Gastrocnemius medialis (tissue), 4 donors: ENCODE data around the gene HSPB6. TPM values are rescaled to one million over a fixed set of nuclear protein-coding genes. Genes with fewer than 3 reads are reported as not detected.
A peak's percentile ranks its signal among the peaks of the same experiment; 100 is the strongest.

ENCODE experiments used
- ATAC-seq, 2 donors: fragments of 150-250 bp; one replicate each; pipeline ENCODE4 v1.9.1; 2016
- DNase-seq, 2 donors: peaks; one replicate each; pipeline ENCODE4 v3.0.0-alpha.2; 2019
- H3K27ac ChIP-seq, 4 donors: fragments of 200-600 bp; sonication (generic); 1 replicate in 1 of 4; 2 replicates in 3 of 4; pipeline ENCODE4 v1.5.1; 2016 to 2018; ENCODE audit warnings: mild to moderate bottlenecking in 2 of 4, moderate library complexity in 1 of 4
- H3K27me3 ChIP-seq, 3 donors: fragments of 200-600 bp; sonication (generic) in 2 of 3; 1 replicate in 1 of 3; 2 replicates in 2 of 3; pipeline versions ENCODE4 v1.5.1 to v1.6.0; 2016 to 2019; ENCODE audit warnings: mild to moderate bottlenecking in 1 of 3, moderate library complexity in 1 of 3
- H3K36me3 ChIP-seq, 2 donors: fragments of 200-600 bp; sonication (generic) in 1 of 2; one replicate each; pipeline ENCODE4 v1.5.1; 2017 to 2018
- H3K4me1 ChIP-seq, 2 donors: fragments of 200-600 bp; sonication (generic) in 1 of 2; one replicate each; pipeline ENCODE4 v1.5.1; 2016 to 2017; ENCODE audit warnings: mild to moderate bottlenecking in 2 of 2
- H3K4me3 ChIP-seq, 4 donors: fragments of 200-600 bp; sonication (generic) in 3 of 4; 1 replicate in 1 of 4; 2 replicates in 3 of 4; pipeline ENCODE4 v1.5.1; 2016 to 2019; ENCODE audit warnings: mild to moderate bottlenecking in 2 of 4
- H3K9me3 ChIP-seq, 3 donors: fragments of 200-600 bp; sonication (generic) in 2 of 3; 1 replicate in 1 of 3; 2 replicates in 2 of 3; pipeline ENCODE4 v1.5.1; 2016 to 2019
- CTCF ChIP-seq, 5 experiments: fragments of 450-650 bp in 3 of 5; fragments of 200-600 bp in 2 of 5; sonication (generic) in 2 of 5; IDR thresholded peaks in 4 of 5; conservative IDR thresholded peaks in 1 of 5; 1 replicate in 4 of 5; 2 replicates in 1 of 5; pipeline ENCODE4 v1.5.1; 2016 to 2019; ENCODE audit warnings: antibody characterized with exemption in 5 of 5, mild to moderate bottlenecking in 3 of 5, moderate library complexity in 3 of 5
- POLR2A ChIP-seq, 2 donors: fragments of 450-650 bp; IDR thresholded peaks; one replicate each; pipeline ENCODE4 v1.6.1; 2017; ENCODE audit warnings: antibody characterized with exemption in 2 of 2, mild to moderate bottlenecking in 2 of 2, moderate library complexity in 2 of 2
- in situ Hi-C, 4 donors: fragments of 200-750 bp; cut with MboI; loops; one replicate each; pipeline versions ENCODE4 v1.15.0 to v1.8.0; 2017; ENCODE audit warnings: low sequenced_read_pairs in 4 of 4
- intact Hi-C: fragments of 100-400 bp; cut with DNase I; formaldehyde crosslinking; loops from one replicate; pipeline ENCODE4 v1.15.1; 2023; ENCODE audit warnings: low total_unique reads
- total RNA-seq, 4 donors: library from RNA; depleted of rRNA; stranded (reverse); fragments of >200 nt; gene quantifications; one replicate each; pipeline versions ENCODE4 v1.1.0 to v1.2.3, GENCODE V29; 2016

Gene HSPB6
- total RNA-seq, 4 donors from 2014 or later = 79.8 to 241 (median 139) TPM

- DNase-seq (no peak), ATAC-seq (no peak)
- Histone ChIP-seq H3K4me3 (no peak overlapping the region), H3K36me3 (peaks cover 0 to under 1% of the 10 kb centered on the region in 2 donors), H3K27ac (peak overlapping the region in 1 of 4 donors; percentile 89), H3K9me3 (no peaks in the 10 kb centered on the region), H3K4me1 (peaks cover 20 to 25% of the 10 kb centered on the region in 2 donors), H3K27me3 (no peaks in the 10 kb centered on the region)
- in situ Hi-C loops = loop anchor here in 3 of 4 donors (10.0 to 25.0 kb wide), 3 partner anchors 170 to 220 kb away; partner anchors contain the start of genes TMEM147 (in 2 of the 3), GAPDHS (in 1 of the 3), LRFN3 (in 1 of the 3) and SBSN (in 1 of the 3)
- intact Hi-C loops = loop anchor here (5.0 kb wide), 1 partner anchor 63 kb away; the partner anchor contains the start of gene ARHGAP33
- TF ChIP-seq POLR2A (IDR thresholded peaks at IDR 0.05) (no peak), CTCF (IDR thresholded peaks at IDR 0.05 in 4 of 5, conservative IDR thresholded peaks at IDR 0.05 in 1 of 5) (no peak)
These were observed 42.1 kb downstream of the HSPB6 start for GRCh38 chr19:35714601-35715354.

DNA sequence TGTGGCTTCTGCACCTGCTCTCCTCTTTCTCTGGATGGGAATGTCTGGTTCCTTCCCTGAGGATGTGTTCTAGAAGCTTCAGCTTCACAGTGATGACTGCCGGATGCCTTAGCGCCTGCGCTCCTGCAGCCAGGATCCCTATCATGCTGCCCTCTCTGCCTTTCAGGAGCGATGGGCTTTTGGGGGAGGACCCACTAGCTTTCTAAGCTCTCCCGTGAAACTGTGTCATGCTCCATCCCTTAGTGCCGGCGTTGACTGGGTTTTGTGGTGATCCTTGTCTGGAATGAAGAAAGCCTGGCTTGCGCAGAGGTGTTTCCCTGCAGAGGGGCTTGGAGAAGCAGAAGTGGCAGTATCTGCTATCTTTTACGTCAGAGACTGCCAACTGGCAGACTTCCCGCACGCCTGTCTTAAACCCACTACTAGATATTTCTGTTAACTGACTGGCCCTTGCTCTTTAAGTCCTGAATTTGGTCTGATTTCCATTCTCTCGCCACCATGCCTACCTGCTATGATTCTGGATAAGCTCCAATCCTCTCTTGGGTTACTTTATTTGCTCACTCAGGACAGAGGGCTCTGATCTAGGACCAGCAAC is 42.8 kb downstream of the HSPB6 start:
- Histone ChIP-seq H3K4me1 (peaks cover 13 to 17% of the 10 kb centered on the region in 2 donors), H3K27me3 (no peaks in the 10 kb centered on the region), H3K9me3 (no peaks in the 10 kb centered on the region), H3K36me3 (no peaks in the 10 kb centered on the region), H3K27ac (no peak overlapping the region), H3K4me3 (no peak overlapping the region)
- no peak for DNase-seq
- ATAC-seq = no peak
- in situ Hi-C loops = loop anchor here in 3 of 4 donors (10.0 to 25.0 kb wide), 3 partner anchors 169 to 221 kb away; partner anchors contain the start of genes TMEM147 (in 2 of the 3), GAPDHS (in 1 of the 3), LRFN3 (in 1 of the 3) and SBSN (in 1 of the 3)
- no peak for TF ChIP-seq CTCF (IDR thresholded peaks at IDR 0.05 in 4 of 5, conservative IDR thresholded peaks at IDR 0.05 in 1 of 5)
- intact Hi-C loops = loop anchor here (5.0 kb wide), 1 partner anchor 63 kb away; the partner anchor contains the start of gene ARHGAP33

DNA sequence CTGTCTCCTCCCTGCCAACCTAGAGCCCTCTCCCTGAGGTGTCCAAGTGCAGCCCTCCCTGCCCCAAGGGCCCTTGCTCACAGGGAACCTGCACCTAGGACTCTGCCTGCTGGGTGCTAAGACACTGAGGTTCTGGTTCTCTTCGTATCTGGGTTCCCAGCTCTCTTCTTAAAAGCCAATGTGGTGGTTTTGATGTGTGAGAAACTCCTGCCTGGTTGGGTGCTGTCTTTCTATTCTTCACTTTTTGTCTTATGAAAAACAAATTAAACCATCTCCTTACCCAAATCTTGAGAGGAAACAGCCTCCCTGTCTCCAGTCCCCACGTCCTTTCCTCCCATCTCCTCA is 43.4 kb downstream of the HSPB6 start:
- no peak overlapping the region for H3K27ac ChIP-seq
- H3K4me1 ChIP-seq = peaks cover 8 to 12% of the 10 kb centered on the region in 2 donors
- DNase-seq = no peak
- H3K27me3 ChIP-seq = no peaks in the 10 kb centered on the region
- H3K4me3 ChIP-seq = no peak overlapping the region
- H3K36me3 ChIP-seq = no peaks in the 10 kb centered on the region
- no peak for TF ChIP-seq POLR2A (IDR thresholded peaks at IDR 0.05)
- TF ChIP-seq CTCF (IDR thresholded peaks at IDR 0.05 in 4 of 5, conservative IDR thresholded peaks at IDR 0.05 in 1 of 5) = no peak
- in situ Hi-C loops (loop anchor here in 3 of 4 donors (10.0 to 25.0 kb wide), 3 partner anchors 169 to 221 kb away; partner anchors contain the start of genes TMEM147 (in 2 of the 3), GAPDHS (in 1 of the 3), LRFN3 (in 1 of the 3) and SBSN (in 1 of the 3)), intact Hi-C loops (loop anchor here (5.0 kb wide), 1 partner anchor 64 kb away; the partner anchor contains the start of gene ARHGAP33)
- ATAC-seq = no peak
- no peaks in the 10 kb centered on the region for H3K9me3 ChIP-seq

- ATAC-seq (no peak), DNase-seq (no peak)
- H3K27me3 ChIP-seq = no peaks in the 10 kb centered on the region
- no peak for TF ChIP-seq CTCF (IDR thresholded peaks at IDR 0.05 in 4 of 5, conservative IDR thresholded peaks at IDR 0.05 in 1 of 5)
- no peak for TF ChIP-seq POLR2A (IDR thresholded peaks at IDR 0.05)
- in situ Hi-C loops (loop anchor here in 3 of 4 donors (10.0 to 25.0 kb wide), 3 partner anchors 168 to 222 kb away; partner anchors contain the start of genes TMEM147 (in 2 of the 3), GAPDHS (in 1 of the 3), LRFN3 (in 1 of the 3) and SBSN (in 1 of the 3)), intact Hi-C loops (loop anchor here (5.0 kb wide), 1 partner anchor 64 kb away; the partner anchor contains the start of gene ARHGAP33)
- H3K36me3 ChIP-seq = no peaks in the 10 kb centered on the region
- H3K4me3 ChIP-seq = no peak overlapping the region
- peaks cover 8 to 11% of the 10 kb centered on the region in 2 donors for H3K4me1 ChIP-seq
- H3K27ac ChIP-seq = no peak overlapping the region
- no peaks in the 10 kb centered on the region for H3K9me3 ChIP-seq
These were observed 44.0 kb downstream of the HSPB6 start for GRCh38 chr19:35712567-35713505.
